Measurements from ENCODE around the gene DMGDH.

DMGDH gene

GRCh38 chr5:79005936-79006631 is 63.4 kb downstream of the DMGDH start:
- H3K4me1 Mint-ChIP-seq: no peaks in the 10 kb centered on the region
- H3K36me3 Mint-ChIP-seq (ENCODE audit: low read depth): no peaks in the 10 kb centered on the region
- H3K27me3 Mint-ChIP-seq (ENCODE audit: low read depth): peaks cover 3% of the 10 kb centered on the region
- H3K27ac Mint-ChIP-seq: no peak overlapping the region
- H3K4me3 Mint-ChIP-seq: no peak overlapping the region
- no peaks in the 10 kb centered on the region for H3K9me3 Mint-ChIP-seq
- no peak for TF ChIP-seq CTCF (IDR thresholded peaks at IDR 0.05; ENCODE audit: unreplicated experiment in 3 of 3)

GRCh38 chr5:79005151-79005550 is 64.3 kb downstream of the DMGDH start:
- Mint-ChIP-seq H3K9me3 (no peaks in the 10 kb centered on the region), H3K4me1 (no peaks in the 10 kb centered on the region), H3K27me3 (ENCODE audit: low read depth) (peaks cover 3% of the 10 kb centered on the region), H3K27ac (no peak overlapping the region), H3K4me3 (no peak overlapping the region), H3K36me3 (ENCODE audit: low read depth) (no peaks in the 10 kb centered on the region)
- no peak for TF ChIP-seq CTCF (IDR thresholded peaks at IDR 0.05; ENCODE audit: unreplicated experiment in 3 of 3)

GRCh38 chr5:79002374-79002773 is 67.1 kb downstream of the DMGDH start:
- Mint-ChIP-seq H3K4me1 (no peaks in the 10 kb centered on the region), H3K36me3 (ENCODE audit: low read depth) (no peaks in the 10 kb centered on the region)

GRCh38 chr5:79001471-79001870 is 68.0 kb downstream of the DMGDH start:
- no peak overlapping the region for H3K27ac Mint-ChIP-seq
- no peak overlapping the region for H3K4me3 Mint-ChIP-seq
- no peaks in the 10 kb centered on the region for H3K9me3 Mint-ChIP-seq
- no peaks in the 10 kb centered on the region for H3K4me1 Mint-ChIP-seq
- peaks cover 3% of the 10 kb centered on the region for H3K27me3 Mint-ChIP-seq (ENCODE audit: low read depth)
- no peak for TF ChIP-seq CTCF (IDR thresholded peaks at IDR 0.05; ENCODE audit: unreplicated experiment in 3 of 3)
- no peaks in the 10 kb centered on the region for H3K36me3 Mint-ChIP-seq (ENCODE audit: low read depth)

More at GRCh38 chr5:79002374-79002773, 67.1 kb downstream of the DMGDH start:
- H3K4me3 Mint-ChIP-seq: no peak overlapping the region
- no peak overlapping the region for H3K27ac Mint-ChIP-seq
- TF ChIP-seq CTCF (IDR thresholded peaks at IDR 0.05; ENCODE audit: unreplicated experiment in 3 of 3): no peak
- H3K27me3 Mint-ChIP-seq (ENCODE audit: low read depth): peaks cover 3% of the 10 kb centered on the region
- no peaks in the 10 kb centered on the region for H3K9me3 Mint-ChIP-seq

GRCh38 chr5:78997090-78997489 is 72.4 kb downstream of the DMGDH start:
- TF ChIP-seq CTCF (IDR thresholded peaks at IDR 0.05; ENCODE audit: unreplicated experiment in 3 of 3): no peak
- Mint-ChIP-seq H3K27ac (no peak overlapping the region), H3K36me3 (ENCODE audit: low read depth) (no peaks in the 10 kb centered on the region), H3K27me3 (ENCODE audit: low read depth) (no peaks in the 10 kb centered on the region), H3K4me3 (no peak overlapping the region), H3K9me3 (no peaks in the 10 kb centered on the region), H3K4me1 (no peaks in the 10 kb centered on the region)

- Mint-ChIP-seq H3K9me3 (no peaks in the 10 kb centered on the region), H3K4me3 (no peak overlapping the region), H3K27me3 (ENCODE audit: low read depth) (no peaks in the 10 kb centered on the region), H3K36me3 (ENCODE audit: low read depth) (no peaks in the 10 kb centered on the region), H3K27ac (no peak overlapping the region), H3K4me1 (no peaks in the 10 kb centered on the region)
- no peak for TF ChIP-seq CTCF (IDR thresholded peaks at IDR 0.05; ENCODE audit: unreplicated experiment in 3 of 3)
These were observed 73.9 kb downstream of the DMGDH start for GRCh38 chr5:78995521-78996007.
